ENCODE results near the gene SFR1.

The SFR1 gene, protein sequence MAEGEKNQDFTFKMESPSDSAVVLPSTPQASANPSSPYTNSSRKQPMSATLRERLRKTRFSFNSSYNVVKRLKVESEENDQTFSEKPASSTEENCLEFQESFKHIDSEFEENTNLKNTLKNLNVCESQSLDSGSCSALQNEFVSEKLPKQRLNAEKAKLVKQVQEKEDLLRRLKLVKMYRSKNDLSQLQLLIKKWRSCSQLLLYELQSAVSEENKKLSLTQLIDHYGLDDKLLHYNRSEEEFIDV

DNA sequence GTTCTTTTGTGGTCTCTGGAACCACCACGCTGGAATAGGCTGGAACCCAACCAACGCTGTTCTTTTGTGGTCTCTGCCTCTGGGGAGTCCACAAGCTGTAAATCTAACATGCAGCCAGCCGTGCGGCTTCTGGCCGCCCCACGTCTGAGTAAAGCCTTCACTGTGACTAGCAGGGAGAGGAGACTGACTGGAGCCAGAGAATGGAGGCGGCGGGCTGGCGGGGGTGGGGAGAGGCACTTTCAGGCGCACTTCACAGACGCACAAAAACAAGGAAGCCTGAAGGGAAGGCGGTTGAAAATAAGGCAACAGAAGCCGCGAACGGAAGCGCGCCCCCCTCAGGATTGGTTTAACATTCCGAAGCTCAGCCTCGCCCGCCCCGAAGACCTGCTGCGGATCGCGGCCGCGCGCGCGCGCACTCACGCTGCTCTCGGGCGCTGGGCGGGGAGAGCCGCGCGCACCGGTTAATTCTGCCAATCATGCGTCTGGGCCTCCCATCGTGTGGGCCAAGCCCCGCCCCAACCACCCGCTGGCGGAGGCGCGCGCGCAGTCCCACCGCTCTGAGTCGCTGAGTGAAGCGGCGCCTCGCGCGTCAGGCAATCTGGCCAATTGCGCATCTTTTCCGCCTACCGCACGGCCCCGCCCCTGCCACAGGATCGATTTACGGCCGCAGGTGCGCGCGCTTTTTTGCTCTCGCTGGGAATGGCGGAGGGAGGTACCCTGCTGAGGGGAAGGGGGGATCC is at the start of gene SFR1:
TSS of gene SFR1 (plus strand) at position 687 of the 740 bp plus-strand sequence. CDS start at position 700, 13 bp downstream.
- peak; percentile 95 to 99 for DNase-seq (ENCODE audit: low read depth in 1 of 2, low spot score in 1 of 2)

DNA sequence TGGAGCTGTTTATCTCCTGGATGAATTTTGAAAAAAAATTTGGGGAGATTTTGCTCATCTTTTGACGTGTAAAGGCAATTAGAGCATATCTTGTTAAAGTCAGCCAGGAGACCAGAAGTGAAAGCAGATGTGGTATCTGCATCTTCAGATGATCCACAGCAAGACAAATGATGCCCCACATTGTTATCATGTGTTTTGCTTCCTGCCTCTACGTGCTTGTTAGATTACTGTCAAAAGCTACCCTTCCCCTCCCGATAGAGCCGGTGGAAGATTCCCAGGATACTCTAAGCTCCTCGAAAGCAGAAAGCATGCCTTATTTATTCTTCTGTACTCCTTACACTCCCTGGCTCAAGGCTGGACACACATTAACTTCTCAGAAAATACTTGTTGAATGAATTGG is 49.2 kb upstream of the SFR1 start:
- no peak for DNase-seq (ENCODE audit: low read depth in 1 of 2, low spot score in 1 of 2)

DNA sequence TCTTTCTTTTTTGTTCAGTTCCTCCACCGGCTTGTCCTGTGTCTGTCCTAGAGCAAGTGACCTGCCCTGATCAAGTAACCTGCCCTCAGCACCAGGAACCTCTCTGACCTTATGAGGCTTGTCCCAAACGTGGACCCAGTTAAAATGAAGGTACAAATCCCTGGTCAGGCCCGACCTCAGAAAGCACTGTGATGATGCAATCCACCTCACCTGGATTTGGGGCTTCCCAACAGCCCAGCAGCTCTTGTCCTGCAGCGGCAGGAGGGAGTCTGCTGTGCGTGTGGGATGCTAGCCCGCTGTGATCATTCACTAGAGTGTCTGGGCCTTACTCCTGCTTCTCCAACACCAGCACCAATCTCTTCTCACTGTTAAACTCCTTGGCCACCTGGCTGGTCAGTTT is 47.5 kb upstream of the SFR1 start:
- no peak for DNase-seq (ENCODE audit: low read depth in 1 of 2, low spot score in 1 of 2)

DNA sequence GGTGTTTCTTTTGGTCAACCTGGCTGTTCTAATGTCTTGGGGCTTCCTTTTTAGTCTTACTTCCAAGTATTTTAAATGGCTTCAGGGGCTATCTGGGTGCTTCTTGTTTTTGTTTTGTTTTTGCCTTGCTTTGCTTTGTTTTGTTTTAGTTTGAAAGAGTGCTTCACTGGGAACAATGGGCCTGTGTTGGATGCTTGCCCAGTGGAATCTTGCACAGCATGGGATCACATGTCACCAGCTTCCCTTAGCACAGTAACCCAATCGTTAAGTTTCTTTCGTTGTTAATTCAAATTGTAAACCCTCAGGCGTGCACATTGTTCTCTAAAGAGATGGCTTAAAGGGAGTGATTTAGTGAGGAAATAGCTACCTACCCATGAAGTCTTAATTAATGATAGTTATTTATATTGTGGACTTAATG is 45.2 kb upstream of the SFR1 start:
- DNase-seq (ENCODE audit: low read depth in 1 of 2, low spot score in 1 of 2) = no peak

DNA sequence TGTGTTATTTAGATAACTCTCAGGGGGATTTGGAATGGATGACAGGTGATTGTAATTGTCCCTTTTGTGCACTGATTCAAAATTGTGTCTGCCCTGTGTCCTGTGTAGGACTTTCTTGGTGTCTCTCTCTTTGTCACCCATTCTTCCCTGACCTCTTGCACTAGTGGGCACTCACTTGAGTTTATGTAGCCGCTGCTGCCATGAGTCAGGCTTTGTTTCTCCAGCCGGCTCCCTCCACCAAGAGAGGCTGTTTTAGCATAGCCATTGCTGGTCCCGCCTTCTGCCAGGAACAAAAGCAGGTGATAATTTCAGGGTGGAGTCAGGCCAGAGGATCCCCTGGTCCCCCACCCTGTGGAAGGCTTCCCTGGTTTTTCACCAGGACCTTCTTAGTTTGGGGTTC is 44.7 kb upstream of the SFR1 start:
- DNase-seq (ENCODE audit: low read depth in 1 of 2, low spot score in 1 of 2) = no peak

DNA sequence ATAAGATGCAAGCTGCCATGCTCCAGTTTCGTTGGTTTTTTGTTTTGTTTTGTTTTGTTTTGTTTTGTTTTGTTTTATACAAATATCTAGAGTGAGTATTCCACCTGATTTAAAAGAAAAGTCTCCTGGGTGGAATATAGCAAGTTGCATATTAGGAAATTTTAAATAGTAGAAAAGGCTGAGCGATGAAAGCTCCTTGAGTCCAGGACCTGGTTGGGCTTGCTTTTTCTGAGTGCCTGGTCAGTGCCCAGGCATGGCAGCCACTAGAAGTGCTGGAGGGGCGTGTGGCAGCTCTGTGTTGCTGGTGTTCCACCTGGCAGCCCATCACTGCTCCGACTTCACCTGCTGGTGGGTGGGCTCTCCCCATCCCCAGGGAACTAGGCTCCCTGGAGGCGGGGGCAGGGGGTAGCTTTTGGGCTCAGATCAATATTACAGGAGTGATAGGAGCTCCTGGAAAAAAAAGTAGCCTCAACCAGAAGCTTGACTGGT is 44.3 kb upstream of the SFR1 start:
- DNase-seq (ENCODE audit: low read depth in 1 of 2, low spot score in 1 of 2) = no peak

DNA sequence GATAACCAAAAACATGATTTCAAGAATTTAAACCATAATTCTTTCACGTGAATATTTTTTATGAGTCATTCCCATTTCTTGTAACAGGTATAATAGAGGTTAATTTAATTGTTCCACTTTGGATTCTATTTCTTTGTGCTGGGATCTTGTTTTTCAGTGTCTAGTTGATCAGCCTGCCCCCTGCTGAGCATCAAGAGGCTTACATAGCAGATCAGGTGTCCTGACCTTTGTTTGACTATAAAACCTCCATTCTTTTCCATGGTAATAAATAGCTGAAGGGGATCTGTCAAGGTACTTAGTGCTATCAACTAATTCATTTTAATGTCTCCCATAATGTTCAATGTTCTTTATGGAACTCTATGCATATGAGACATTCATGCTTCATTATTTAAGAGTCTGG is 41.2 kb upstream of the SFR1 start:
- DNase-seq (ENCODE audit: low read depth in 1 of 2, low spot score in 1 of 2) = no peak

DNA sequence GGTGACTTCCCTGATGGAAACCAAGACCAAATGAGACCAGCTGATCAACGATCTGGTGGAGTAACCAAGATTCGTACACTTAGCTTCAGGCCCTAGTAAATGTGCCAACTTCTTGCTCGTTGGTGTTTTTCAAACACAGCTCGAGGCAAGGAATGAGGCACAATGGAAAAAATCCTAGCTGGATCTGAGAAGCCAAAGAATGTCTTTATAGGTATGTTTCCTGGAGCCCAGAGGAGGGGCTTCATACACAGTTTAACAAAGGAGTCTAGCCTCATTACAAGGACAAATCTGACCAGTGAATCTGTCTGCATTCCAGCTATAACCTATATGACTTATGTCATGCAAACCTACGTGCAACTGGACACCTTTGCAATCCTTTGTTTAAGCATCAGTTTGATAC is 40.0 kb upstream of the SFR1 start:
- no peak for DNase-seq (ENCODE audit: low read depth in 1 of 2, low spot score in 1 of 2)

DNA sequence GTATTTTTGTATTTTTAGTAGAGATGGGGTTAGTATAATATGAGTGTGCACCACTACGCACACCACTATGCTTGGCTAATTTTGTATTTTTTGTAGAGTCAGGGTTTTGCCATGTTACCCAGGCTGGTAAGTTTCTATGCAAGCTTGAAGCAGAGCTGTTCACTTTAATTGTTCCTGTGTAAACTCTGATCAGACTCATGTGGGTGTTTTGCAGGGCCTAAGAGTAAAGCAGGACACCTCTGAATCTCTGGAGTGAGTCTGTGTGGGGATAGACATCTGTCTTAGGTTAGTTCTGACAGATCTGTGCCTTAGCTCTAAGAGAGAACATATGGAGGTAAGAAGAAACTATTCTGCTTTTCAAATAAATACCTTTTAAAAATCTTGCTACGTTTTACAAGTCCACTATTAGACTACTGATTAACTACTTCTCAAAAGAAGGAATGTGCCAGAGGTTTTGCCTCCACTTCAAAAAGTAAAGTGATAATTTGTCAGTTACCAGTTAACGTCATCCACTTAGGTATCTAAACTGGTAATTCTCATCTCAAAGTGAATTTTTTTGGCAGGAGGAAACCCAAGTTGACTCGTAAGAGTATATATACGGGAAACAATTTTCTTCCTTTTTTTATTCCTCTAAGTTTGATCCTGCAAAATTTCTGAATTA is 37.4 kb upstream of the SFR1 start:
- DNase-seq (ENCODE audit: low read depth in 1 of 2, low spot score in 1 of 2) = no peak

DNA sequence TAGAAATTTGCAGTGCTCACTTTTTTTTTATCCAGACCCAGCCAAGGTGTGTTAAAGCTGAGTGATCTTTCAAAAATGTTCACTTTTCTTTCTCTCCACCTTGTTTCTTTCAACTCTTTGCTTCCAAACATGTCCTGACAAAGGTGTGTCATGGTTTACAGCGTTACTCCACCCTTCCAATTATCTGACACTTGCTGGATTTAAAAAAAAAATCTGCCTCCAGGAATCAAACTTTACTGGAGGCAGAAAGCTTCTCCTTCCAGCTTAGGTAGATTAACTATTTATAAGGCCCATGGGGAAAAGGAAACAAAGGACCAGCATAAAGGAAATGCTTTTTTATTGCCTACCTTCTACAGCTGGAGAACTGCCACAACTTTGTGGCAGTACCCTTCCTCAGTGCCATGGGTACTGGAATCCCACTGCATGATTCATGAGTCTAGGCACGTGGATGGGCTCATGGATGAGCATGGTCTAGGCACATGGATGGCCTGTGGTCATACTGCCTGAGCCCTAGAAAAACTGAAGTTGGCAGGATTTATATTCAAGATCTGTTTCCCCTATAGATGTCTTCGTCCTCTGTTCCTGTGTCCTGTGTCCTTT is 36.1 kb upstream of the SFR1 start, which contains the start of gene COL17A1:
TSS of gene COL17A1 (minus strand) at position 80 of the 600 bp plus-strand sequence. CDS start 5,207 bp downstream, outside the sequence.
- DNase-seq (ENCODE audit: low read depth in 1 of 2, low spot score in 1 of 2) = no peak

DNA sequence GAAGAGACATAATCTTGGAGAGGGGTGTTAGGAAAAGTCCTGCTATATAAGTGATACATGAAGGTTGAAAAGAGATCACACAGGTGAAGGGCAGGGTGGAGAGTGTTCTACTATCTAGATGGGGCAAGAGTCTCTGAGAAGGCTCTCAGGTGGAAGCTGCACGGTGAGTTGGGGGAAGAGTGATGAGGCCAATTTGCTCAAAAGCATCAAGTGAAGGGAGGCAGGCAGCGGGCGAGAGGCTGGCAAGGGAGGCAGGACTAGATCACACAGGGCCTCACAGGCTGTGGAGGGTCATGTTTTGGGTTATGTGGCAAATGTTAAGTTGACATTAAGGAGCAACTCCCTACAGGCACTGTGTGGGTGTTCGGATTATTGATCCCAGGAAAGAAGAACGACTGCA is 33.7 kb upstream of the SFR1 start:
- no peak for DNase-seq (ENCODE audit: low read depth in 1 of 2, low spot score in 1 of 2)

DNA sequence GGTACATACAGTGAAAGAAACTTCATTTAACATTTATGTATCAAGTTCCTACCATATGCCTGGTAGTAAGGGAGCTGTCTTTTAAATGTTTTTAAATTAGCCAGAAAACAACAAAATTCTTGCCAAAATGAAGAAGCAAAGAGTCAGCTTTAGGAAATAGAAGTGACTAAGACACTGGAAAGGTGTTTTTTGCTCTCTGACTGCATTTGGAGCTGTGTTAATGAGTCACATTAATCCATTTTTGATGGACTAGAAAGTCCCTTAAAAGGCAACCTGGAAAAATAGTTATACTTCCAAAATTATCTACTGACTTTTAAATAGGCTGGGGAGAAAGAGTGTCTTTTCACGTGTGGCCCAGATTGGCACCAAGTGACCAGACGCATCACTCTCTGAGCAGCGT is 32.4 kb upstream of the SFR1 start:
- no peak for DNase-seq (ENCODE audit: low read depth in 1 of 2, low spot score in 1 of 2)

DNA sequence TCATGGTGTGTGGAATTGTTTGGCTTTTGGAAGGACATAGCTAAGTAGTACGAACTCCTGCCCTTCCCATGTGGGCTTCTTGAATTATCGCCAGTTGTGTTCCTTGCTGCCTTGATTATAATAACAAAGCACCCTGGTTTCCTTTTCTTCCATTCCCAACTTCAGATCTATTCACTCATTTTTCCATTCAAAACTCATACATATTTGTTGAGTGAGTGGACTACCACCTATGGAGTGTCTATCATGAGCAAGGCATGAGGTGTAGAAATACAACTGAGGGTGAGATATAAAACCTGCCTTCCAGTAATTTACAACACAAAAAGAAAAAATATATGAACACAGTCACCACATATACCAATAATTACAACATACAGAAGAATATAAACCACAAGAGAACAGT is 31.4 kb upstream of the SFR1 start:
- DNase-seq (ENCODE audit: low read depth in 1 of 2, low spot score in 1 of 2) = no peak

DNA sequence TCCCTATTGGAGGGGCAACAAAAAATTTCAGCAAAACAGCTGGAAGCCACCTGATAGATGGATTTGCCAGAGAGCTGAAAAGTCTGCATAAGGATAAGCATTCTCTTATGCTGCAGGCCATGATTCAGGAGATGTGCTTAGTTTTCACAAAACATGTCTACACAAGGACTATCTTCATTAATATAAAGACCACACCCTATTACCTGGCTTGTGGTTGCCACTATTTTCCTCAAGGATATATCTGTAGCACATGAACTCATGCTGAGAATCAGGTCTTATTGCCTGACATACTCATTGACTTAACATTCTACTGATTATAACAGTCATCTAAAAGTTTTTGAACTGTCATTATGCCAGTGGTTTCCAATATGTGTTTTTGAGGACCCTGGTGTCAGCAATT is 29.2 kb upstream of the SFR1 start:
- no peak for DNase-seq (ENCODE audit: low read depth in 1 of 2, low spot score in 1 of 2)

DNA sequence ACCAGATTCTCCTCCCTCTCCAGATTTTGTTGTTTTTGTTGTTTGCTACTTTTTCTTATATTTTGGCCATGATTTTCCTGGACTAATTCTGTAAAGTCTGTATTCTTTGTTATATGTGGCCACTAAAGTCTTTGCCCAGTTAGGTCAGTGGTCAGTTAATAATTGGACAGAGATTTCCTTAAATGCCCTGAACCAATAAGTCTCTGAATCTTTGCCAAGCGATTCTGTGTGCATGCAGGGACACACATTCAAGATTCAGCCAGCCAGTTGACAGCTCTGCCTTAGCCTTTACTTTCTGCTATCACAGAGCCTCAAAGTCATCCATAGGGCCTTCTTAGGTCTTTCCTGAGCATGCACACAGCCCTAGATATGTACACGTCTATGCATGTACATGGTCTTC is 25.3 kb upstream of the SFR1 start:
- DNase-seq (ENCODE audit: low read depth in 1 of 2, low spot score in 1 of 2) = no peak

DNA sequence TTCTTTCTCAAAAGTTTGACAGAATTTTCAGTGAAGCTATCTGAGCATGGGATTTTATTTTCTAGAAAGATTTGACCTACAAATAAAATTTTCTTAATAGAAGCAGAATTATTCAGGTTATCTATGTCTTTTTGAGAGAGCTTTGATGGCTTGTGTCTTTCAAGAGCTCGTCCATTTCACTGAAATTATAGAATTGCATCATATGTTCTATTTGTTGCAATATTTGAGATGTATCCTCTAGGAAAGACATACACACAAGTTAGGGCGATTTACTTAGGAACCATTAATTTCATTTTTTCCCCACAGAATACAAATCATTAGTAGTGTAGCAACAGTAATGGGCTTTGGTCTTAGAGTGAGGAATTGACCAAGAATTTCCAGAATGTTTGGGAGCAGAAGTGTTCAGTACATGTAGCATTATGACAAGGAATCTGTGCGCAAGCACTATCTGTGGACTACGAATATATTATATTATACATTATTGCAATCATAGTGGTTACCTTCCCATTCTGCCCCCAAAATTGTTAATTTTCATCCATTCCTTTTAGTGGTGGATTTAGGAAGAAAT is 23.5 kb upstream of the SFR1 start:
- no peak for DNase-seq (ENCODE audit: low read depth in 1 of 2, low spot score in 1 of 2)

DNA sequence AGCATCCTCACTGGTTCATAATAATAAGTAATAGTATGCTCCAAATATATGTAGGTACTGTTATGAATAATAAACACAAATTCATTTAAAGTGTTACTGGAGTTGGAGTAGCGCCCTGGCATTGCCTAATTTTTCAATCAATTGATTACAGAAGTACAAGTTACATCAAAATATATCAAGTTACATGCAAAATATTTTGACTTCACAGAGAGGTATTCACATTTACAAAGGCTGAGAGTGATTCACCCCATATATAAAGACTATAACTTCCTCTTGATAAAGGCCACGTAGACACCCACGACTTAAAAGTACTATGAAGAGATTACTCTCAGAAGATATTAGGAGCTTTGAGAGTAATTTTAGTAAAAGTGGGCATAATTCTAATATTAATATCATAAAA is 22.7 kb upstream of the SFR1 start:
- DNase-seq (ENCODE audit: low read depth in 1 of 2, low spot score in 1 of 2) = no peak

DNA sequence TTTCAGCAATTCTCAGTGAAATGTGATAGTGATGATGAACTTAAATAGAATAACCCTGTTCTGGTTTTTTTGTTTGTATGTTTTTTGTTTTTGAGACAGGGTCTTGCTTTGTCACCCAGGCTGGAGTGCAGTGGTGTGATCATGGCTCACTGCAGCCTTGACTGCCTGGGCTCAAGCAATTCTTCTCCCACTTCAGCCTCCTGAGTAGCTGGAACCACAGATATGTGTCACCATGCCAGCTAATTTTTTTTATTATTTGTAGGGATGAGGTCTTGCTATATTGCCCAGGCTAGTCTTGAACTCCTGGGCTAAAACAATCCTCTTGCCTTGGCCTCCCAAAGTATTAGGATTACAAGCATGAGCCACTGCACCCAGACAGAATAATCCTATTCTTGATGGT is 22.0 kb upstream of the SFR1 start:
- no peak for DNase-seq (ENCODE audit: low read depth in 1 of 2, low spot score in 1 of 2)

DNA sequence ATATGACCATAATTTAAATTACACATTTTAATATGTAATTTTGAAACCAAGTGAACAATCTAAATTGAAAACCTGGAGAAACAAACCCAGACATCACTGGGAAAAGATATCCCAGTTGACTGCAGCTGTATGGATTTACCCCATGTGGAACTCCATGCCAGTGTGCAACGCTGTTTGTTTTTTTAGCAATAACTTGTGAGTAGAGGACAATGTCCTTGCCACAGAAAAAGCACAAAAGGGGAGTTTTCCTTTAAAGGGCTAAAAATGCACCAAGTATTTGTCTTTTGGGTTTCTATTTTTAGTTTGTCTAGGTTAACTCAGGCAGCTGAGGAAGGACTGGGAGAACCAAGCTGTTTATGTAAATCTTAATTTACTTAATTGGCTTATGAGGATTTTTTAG is 21.2 kb upstream of the SFR1 start:
- no peak for DNase-seq (ENCODE audit: low read depth in 1 of 2, low spot score in 1 of 2)

DNA sequence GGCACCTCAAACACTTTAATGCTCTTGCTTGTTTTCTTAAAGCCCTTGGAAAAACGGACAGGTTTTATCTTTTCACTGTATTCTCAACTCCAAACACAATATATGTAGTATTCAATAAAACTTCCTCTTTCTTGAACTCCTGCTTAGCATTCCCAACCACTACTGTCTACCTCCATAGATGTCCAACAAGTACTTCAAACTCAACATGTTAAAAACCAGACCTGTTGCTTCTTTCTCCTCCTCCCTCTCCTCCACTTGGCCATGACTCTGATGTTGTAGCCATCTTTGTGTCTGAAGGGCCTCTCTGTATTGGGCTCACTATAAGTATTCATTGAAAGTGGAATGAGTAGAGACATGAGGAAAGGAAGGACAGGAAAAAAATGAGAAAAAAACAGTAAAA is 20.1 kb upstream of the SFR1 start:
- DNase-seq (ENCODE audit: low read depth in 1 of 2, low spot score in 1 of 2) = no peak

DNA sequence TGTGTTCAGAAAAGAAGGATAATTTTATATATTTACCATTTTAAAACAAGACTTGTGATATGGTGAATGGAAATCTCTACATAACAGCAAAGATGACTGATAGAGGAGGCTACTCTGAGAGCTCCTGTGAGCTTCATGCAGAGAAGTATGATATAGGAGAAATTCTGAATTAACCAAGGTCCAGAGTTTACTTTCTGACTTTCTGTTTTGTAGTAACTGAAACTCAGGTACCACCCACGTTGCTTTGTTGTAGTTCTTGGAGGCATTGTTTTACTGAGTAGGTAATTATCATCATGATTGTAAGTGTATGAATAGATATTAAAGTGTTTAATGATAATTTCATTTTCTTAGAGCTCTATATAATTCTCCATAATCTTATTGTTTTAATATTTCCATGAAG is 18.0 kb upstream of the SFR1 start:
- DNase-seq (ENCODE audit: low read depth in 1 of 2, low spot score in 1 of 2) = no peak

Data from activated T-helper 1 cell treated with anti-CD3 and anti-CD28 coated beads, Interleukin-2, amount 50 U/mL, for 16 hours (primary cell).